Ureter (tissue), 1 donor: ENCODE data around the gene CCDC27. TPM values are rescaled to one million over a fixed set of nuclear protein-coding genes. Genes with fewer than 3 reads are reported as not detected.
A peak's percentile ranks its signal among the peaks of the same experiment; 100 is the strongest.
"Not testable (repeated sequence)": the region's sequence is repeated elsewhere in the genome, so short reads cannot be mapped to it uniquely, and the experiment has no call there.

Experiments used
- DNase-seq: peaks from one replicate; pipeline ENCODE4 v3.0.0-alpha.2; 2020; ENCODE audit warnings: low spot score
- total RNA-seq: library from RNA; stranded (reverse); gene quantifications from one replicate; pipeline ENCODE4 v1.2.4, GENCODE V29; 2023
- donor health status: DM: yes; HTN: yes; CAD: no.

CCDC27 gene
- total RNA-seq, 1 donor from 2014 or later = not detected

DNA sequence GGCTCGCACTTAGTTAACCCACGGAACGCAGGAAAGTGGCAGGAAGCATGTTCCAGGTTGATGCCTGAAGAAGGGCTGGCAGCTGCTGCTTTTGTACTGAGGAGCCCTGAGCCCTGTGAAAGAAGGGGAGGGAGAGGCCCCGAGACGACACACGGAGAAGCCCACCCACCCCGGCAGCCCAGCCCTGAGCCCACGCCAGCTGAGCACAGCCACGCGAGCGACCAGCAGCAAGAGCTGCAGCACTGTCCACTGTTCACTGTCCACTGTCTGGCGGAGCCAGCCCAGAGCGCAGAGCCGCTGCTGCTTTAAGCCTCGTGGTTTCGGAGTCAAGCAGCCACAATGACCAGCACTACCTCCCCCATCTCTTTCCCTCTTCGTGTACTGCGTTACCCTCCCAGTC lies 38.7 kb downstream of the CCDC27 start:
- no peak for DNase-seq

DNA sequence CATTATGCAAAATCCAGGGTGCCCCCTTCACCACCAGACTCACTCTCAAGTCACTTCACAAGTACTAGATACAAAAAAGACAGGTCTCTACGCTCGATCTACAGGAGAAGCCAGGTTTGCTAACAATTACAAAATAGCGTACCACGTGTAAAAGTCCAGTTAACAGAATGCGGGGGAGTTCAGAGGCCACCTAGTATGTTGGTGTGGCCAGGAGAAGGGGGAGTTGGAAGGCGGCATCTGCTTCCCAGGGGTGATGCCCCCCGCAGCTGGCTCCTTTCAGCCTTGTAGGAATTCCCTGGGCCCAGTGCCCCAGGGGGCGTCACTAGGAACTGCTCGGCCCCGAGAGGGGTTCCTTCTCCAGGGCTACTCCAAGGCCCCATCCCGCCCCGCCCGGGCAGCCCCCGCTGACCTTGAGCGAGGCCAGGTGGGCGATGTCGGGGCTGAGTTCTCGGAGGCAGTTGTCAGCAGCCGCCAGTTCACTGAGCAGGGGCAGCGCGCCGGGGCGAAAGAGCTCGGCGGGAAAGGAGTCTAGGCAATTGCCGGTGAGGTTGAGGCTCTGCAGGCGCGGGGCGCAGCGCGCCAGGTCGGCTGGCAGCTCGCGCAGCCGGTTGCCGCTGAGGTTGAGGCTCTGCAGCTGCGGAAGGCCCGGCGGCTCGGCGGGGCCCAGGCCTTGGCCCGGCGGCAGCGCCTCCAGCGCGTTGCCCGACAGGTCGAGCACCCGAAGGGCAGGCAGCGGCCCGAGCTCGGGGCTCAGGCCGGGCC lies 43.4 kb downstream of the CCDC27 start:
- no peak for DNase-seq

DNA sequence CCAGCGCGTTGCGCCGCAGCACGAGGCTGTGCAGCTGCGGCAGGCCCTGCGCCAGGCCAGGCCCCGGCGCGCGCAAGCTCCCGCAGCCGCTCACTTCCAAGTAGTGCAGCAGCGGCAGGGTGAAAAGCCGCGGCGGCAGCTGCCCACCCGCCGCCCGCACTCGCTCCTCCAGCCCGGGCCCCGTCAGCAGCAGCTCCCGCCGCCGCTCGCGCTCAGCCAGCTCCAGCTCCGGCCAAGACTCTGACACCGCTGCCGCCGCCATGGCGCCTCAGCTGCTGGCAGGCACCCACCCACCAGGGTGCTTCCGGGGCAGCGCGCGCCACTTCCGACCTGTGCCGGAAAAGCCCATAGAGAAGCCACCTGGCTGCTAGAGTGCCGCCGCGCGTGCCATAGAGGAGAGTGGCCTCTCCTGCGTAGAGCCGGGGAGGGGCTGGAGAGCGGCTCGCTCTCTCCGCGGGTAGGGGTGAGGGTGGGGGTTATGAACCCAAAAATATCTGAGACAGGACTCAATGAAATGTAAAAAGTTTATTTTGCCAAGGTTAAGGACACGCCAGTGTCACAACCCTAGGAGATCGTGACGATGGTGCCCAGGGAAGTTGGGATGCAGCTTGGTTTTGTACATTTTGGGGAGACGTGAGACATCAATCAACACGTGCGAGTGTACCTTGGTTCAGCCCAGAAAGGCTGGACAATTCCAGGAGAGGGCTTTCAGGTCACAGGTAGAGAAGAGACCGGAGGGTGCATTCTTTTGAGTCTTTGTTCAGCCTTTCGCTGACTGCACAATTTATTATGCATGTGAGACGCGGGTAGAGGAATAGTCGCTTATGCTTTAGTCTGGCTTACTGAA lies 44.2 kb downstream of the CCDC27 start, which contains the start of gene LRRC47:
LRRC47 (minus strand) TSS at position 284 of the 847 bp plus-strand sequence; CDS start at position 262, 22 bp downstream.
- DNase-seq = peak; percentile 94

DNA sequence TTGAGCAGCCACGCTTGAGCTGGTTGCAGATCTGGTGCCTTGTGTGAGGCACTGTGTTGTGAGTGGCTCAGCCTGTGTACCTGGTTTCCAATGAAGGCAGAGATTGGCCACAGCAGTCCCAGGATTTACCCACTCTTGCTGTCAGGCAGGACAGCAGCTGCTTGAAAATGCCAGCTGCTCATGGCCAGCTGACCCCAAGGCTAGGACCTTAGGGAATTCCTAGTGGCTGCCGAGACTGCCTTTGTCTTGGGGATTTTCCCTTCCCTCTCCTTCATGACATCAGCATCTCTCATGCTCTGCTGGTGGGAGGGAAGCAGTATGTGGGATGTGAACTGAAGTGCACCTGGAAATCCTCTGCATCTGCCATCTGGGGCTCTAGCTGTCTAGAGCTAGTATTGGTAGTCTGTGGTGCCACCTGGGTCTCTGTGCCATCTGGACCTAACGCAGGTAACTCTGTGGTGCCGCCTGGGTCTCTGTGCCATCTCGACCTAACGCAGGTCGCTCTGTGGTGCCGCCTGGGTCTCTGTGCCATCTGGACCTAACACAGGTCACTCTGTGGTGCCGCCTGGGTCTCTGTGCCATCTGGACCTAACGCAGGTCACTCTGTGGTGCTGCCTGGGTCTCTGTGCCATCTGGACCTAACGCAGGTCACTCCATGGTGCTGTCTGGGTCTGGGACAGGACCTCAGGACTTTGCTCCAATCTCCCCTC lies 47.9 kb downstream of the CCDC27 start:
- no peak for DNase-seq

DNA sequence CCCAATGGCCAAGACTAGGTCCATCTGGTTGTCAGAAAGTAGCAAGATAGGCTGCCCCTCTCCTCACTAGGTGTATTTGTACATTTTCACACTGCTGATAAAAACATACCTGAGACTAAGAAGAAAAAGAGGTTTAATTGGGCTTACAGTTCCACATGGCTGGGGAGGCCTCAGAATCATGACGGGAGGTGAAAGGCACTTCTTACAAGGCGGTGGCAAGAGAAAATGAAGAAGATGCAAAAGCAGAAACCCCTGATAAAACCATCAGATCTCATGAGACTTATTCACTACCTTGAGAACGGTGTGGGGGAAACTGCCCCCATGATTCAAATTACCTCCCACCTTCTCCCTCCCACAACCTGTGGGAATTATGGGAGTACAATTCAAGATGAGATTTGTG lies 48.5 kb downstream of the CCDC27 start:
- not testable (repeated sequence) for DNase-seq

GRCh38 chr1:3803905-3804626 lies 51.8 kb downstream of the CCDC27 start:
- DNase-seq = no peak

DNA sequence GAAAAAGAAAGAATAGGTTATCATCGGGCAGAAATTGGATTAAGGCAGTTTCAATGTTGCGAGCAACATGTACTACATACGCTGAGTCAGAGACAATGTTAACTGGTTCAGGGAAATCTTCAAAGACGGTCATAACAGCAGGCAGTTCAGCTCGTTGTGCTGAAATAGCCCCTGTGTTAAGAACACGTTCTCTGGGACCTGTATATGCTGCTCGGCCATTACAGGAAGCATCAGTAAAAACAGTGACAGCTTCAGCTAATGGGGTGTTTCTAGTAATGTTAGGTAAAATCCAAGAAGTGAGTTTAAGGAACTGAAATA lies 52.3 kb downstream of the CCDC27 start:
- DNase-seq = not testable (repeated sequence)

- DNase-seq = no peak
Observed at GRCh38 chr1:3805038-3805437, 52.8 kb downstream of the CCDC27 start.

- no peak for DNase-seq
Observed at GRCh38 chr1:3807769-3808168, 55.5 kb downstream of the CCDC27 start.

DNA sequence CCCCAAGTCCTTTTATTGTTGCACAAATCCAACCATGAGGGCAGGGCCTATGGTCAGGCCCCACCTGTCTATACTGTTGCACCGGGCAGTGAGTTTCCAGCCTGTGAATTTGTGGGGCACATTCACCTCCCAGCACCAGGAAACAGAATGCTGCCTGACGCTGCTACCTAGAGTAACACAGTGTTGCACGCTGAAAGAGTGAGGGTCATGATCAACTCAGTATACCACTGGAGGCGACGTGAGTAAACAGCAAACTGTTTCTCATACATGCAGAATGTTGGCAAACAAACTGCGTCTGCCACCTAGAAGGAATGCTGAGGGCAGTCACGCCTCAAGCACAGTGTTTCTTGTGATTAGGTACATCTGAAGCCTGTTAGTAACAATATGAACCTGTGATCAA lies 57.4 kb downstream of the CCDC27 start:
- no peak for DNase-seq

DNA sequence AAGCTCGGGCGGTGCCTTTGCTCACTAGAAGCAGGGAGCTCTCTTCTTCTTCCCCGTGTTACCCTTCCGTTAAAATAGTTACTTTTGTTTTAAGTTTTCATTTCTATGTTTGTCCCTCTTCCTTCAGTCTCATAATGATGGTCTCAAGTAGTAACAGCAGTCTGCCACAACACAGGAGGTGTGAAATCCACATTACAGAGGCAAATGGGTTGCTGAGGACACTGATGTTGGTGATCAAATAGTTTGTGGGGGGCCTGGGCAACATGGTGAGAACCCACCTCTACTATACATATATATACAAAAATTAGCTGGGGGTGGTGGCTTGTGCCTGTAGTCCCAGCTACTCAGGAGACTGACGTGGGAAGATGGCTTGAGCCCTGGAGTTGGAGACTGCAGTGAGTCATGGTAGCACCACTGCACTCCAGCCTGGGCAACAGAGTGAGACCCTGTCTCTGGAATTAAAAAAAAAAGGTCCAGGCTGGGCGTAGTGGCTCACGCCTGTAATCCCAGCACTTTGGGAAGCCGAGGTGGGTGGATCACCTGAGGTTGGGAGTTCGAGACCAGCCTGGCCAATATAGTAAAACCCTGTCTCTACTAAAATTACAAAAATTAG lies 58.0 kb downstream of the CCDC27 start:
- not testable (repeated sequence) for DNase-seq

DNA sequence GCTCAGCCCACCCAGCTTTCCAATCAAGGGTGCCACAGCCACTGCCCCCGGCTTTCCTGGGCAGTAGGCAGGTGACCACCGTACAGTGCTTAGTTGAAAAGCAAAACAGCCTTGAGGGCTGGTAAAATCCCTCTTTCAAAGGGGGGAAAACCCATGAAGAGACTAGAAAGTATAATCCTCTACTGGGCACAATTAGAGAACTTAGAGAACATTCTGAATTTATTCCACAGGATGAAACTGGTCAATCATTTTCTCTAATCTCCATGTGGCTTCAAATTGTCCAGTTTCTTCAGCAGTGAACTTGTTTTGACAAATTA lies 59.3 kb downstream of the CCDC27 start:
- DNase-seq = no peak

- no peak for DNase-seq
Observed at GRCh38 chr1:3814065-3814464, 61.8 kb downstream of the CCDC27 start.

DNA sequence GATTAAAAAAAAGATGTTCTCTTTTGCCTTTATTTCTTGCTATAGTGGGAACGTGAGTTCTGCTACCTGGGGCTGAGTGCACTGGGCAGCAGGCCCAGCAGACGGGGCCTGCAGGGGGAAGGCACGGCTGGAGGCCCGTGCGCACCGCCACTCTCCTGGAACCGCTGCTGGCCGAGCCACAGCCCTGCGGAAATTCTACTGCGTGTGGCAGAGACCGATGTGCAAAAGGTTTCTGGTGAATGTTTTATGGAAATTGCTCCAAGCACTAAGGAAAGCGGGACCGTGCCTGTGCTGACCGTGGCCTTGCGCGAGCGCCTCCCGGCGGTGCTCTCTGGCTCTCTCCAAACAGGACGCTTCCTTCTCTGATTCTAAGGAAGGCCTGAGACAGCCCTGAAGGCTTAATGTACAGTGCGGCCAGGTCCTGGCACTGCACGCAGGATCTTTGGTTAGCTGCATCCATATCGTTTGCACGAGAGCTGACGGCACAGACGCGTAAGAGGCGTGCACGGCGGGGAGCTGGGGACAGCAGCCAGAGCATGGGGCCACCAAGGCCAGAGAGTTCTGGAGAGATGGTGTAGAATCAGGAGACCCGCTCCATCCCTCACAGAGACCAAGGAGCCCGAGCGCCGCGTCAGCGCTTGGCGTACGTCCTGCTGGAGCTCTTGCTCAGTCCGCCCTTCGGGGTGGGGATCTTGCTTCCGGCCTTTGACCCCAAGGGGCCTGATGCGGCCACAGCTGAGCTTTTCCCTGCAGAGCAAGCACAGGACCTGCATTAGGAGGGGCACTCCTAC lies 62.7 kb downstream of the CCDC27 start:
- DNase-seq = no peak

GRCh38 chr1:3816331-3817137 lies 64.3 kb downstream of the CCDC27 start:
- DNase-seq = no peak

DNA sequence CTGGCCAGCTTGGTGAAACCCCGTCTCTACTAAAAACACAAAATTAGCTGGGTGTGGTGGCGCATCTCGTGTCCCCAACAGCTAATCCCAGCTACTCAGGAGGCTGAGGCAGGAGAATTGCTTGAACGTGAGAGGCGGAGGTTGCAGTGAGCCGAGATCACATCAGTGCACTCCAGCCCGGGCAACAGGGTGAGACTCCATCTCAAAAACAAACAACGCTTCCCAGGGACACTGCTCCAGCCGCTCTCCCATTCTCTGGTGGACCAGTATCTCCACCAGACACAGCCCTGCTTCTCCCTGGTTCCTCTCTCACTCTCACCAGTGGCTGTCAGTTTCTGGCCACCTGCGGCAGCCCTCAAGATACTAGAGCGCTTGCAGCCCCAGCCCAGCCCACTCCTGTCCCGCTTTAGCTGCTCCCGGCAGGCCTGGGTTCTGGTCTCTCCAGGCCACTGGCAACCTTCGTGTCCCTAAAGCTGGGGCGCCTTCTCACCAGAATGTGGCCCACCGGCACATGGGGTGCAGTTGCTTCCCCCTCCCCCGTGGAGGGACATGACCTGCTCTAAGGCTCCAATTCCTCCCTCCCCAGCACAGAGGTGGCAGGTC lies 65.0 kb downstream of the CCDC27 start:
- DNase-seq = no peak

DNA sequence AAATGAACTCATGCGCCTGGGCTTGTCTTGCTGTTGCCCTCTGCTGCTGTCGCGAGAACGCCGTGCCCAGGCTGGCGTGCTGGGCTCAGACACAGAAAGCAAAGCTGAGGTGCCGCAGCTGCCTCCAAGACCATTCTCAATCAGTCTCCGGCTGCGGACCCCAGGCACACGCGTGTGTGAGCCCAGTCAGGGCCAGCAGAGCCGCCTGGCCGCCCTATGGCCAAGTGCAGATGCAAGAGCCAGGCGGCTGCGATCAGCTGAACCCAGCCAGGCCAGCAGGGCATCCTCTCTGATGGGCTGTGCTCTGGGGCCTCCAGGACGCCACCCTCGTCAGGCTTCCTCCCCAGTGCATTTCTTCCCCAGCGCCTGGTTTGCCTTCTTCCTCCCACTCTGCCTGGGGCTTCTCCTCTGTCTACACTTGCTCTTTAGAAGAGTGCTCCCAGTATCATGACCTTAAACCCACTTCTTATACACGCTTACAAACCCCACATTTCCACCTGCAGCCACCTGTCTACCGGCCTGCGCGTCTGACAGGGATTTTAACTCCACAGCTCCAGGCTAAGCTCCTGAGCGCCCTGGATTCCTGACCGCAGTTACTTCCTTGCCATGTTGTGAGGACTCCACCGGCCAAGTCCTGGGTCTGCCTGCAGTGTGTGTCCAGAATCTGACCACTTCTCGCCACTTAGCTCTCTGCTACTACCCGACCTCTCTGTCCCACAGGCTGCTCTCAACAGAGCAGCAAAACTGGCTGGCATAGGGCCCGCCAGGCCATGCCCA lies 65.8 kb downstream of the CCDC27 start:
- DNase-seq = no peak

- no peak for DNase-seq
Observed at GRCh38 chr1:3819771-3820200, 67.5 kb downstream of the CCDC27 start.

DNA sequence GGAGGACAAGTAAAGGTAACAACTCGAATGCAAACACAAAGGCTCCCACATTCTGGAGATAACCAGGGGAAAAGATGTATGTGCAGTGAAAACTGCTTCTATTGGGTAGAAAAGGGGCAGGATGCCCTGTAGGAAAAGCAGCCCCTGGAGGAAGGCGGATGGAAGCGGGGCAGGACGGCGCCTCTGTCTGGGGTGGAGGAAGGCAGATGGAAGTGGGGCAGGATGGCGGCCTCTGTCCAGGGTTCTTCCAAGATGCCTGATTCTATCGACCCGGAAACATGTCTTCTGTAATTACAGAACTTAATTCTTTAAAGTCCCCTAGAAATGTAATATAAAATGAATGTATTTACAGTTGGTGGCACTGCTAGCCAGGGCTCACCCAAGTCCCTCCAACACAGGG lies 68.1 kb downstream of the CCDC27 start:
- DNase-seq = no peak
